ENCODE results near the gene EPDR1. TPM values are rescaled to one million over a fixed set of nuclear protein-coding genes. Genes with fewer than 3 reads are reported as not detected.

The EPDR1 gene
- total RNA-seq, 1 experiment from 2014 or later: 5.3 TPM

DNA sequence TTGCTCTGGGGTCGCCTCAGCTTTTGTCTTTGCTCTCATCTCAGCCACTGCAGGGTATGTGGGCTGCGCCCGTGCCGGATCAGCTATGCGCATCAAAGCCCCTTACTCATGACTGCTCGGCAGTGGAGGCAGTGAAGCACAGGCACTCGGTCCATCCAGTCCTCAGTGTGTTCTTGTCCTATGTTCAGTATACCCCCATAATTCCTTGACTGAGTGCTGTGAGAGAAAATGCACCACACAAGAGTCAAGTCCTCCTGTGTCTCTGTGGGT lies 27.4 kb downstream of the EPDR1 start:
- WGBS (ENCODE audit: extremely low coverage, insufficient read length, low lambda C conversion rate): no CpG with 5 or more reads among the region's 7 CpGs
- Histone ChIP-seq H2BK120ac (ENCODE audit: low read depth, low read length, poor library complexity, severe bottlenecking) (no peak overlapping the region), H3K79me1 (ENCODE audit: insufficient read depth, low read depth, low read length, poor library complexity, severe bottlenecking) (no peaks in the 10 kb centered on the region), H2BK5ac (ENCODE audit: insufficient read length, low read length) (no peak overlapping the region), H4K91ac (ENCODE audit: insufficient read length, low read depth, low read length) (no peak overlapping the region), H2BK15ac (ENCODE audit: low read depth, low read length) (no peak overlapping the region), H3T11ph (ENCODE audit: low read length) (no peak overlapping the region), H3K9me3 (ENCODE audit: control insufficient read depth, low read depth, low read length) (no peaks in the 10 kb centered on the region), H3K27ac (ENCODE audit: insufficient read length, low read depth, low read length) (no peak overlapping the region), H4K8ac (replicated peaks; ENCODE audit: insufficient read length, low read depth, low read length) (no peak overlapping the region), H3K4me2 (ENCODE audit: insufficient read depth, insufficient read length, low read length) (no peak overlapping the region), H3K27me3 (ENCODE audit: insufficient read depth, low read length) (no peaks in the 10 kb centered on the region), H4K20me1 (ENCODE audit: control insufficient read depth, insufficient read depth, insufficient read length) (no peaks in the 10 kb centered on the region), H2AK5ac (ENCODE audit: insufficient read length, low read length) (no peak overlapping the region), H2AFZ (ENCODE audit: low read length) (no peak overlapping the region), H3K14ac (ENCODE audit: insufficient read depth, low read length) (no peak overlapping the region), H3K23me2 (ENCODE audit: insufficient read length, low read depth, low read length, poor library complexity, severe bottlenecking) (no peaks in the 10 kb centered on the region), H3K4ac (ENCODE audit: low read depth, low read length) (no peak overlapping the region), H4K5ac (ENCODE audit: insufficient read length, low read depth, low read length) (no peak overlapping the region), H3K56ac (ENCODE audit: insufficient read length, low read depth, low read length) (no peak overlapping the region), H3K18ac (ENCODE audit: insufficient read length, low read depth, low read length) (no peak overlapping the region), H3K79me2 (ENCODE audit: insufficient read depth, low read length) (no peaks in the 10 kb centered on the region), H2BK12ac (ENCODE audit: insufficient read length, low read depth, low read length) (no peak overlapping the region), H3K9ac (ENCODE audit: extremely low read depth, insufficient read length, low read length) (no peak overlapping the region), H3K4me1 (ENCODE audit: insufficient read depth, low read length) (no peaks in the 10 kb centered on the region), H3K23ac (ENCODE audit: insufficient read length, low read depth, low read length) (no peak overlapping the region), H2BK20ac (ENCODE audit: low read depth, low read length, poor library complexity, severe bottlenecking) (no peak overlapping the region)
- no peak for DNase-seq
- H3K27me3 Mint-ChIP-seq (ENCODE audit: low read depth): no peaks in the 10 kb centered on the region
- H3K27ac Mint-ChIP-seq: no peak overlapping the region
- no peaks in the 10 kb centered on the region for H3K9me3 Mint-ChIP-seq
- H3K4me1 Mint-ChIP-seq: peaks cover 11 to 12% of the 10 kb centered on the region in 2 experiments
- no peaks in the 10 kb centered on the region for H3K36me3 Mint-ChIP-seq (ENCODE audit: insufficient read depth in 1 of 3, low read depth in 3 of 3)
- TF ChIP-seq, protein P1, sequence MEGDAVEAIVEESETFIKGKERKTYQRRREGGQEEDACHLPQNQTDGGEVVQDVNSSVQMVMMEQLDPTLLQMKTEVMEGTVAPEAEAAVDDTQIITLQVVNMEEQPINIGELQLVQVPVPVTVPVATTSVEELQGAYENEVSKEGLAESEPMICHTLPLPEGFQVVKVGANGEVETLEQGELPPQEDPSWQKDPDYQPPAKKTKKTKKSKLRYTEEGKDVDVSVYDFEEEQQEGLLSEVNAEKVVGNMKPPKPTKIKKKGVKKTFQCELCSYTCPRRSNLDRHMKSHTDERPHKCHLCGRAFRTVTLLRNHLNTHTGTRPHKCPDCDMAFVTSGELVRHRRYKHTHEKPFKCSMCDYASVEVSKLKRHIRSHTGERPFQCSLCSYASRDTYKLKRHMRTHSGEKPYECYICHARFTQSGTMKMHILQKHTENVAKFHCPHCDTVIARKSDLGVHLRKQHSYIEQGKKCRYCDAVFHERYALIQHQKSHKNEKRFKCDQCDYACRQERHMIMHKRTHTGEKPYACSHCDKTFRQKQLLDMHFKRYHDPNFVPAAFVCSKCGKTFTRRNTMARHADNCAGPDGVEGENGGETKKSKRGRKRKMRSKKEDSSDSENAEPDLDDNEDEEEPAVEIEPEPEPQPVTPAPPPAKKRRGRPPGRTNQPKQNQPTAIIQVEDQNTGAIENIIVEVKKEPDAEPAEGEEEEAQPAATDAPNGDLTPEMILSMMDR (conservative IDR thresholded peaks at IDR 0.05): no peak
- no peak overlapping the region for H3K4me3 Mint-ChIP-seq

All from H9 (cell line).